HepG2 (cell line): Measurements from ENCODE around the gene WWP2. TPM values are rescaled to one million over a fixed set of nuclear protein-coding genes. Genes with fewer than 3 reads are reported as not detected.

Experiments used
- ASH2L ChIP-seq: fragments of 300-600, 200-600 bp; sonication (generic); IDR thresholded peaks from 2 replicates; pipeline ENCODE4 v1.7.0; 2017; ENCODE audit warnings: low read depth, mild to moderate bottlenecking, moderate library complexity, mixed read lengths, low read length; ENCODE audit not compliant: insufficient read length
- BRCA1 ChIP-seq: sonication (generic); formaldehyde crosslinking; IDR thresholded peaks from 2 replicates; pipeline ENCODE4 v1.4.0; 2020; ENCODE audit warnings: missing genetic modification reagents
- FOXO1 ChIP-seq: sonication (generic); formaldehyde crosslinking; IDR thresholded peaks from 2 replicates; pipeline ENCODE4 v1.4.0; 2020; ENCODE audit warnings: missing genetic modification reagents
- GABPB1 ChIP-seq: IDR thresholded peaks from 2 replicates; pipeline ENCODE4 v1.6.1; 2016; ENCODE audit warnings: mild to moderate bottlenecking, missing genetic modification reagents, moderate library complexity, missing compliant biosample characterization
- HMG20A ChIP-seq: IDR thresholded peaks from 2 replicates; pipeline ENCODE4 v1.6.1; 2016; ENCODE audit warnings: borderline replicate concordance
- HNF4A ChIP-seq: sonication (generic); formaldehyde crosslinking; IDR thresholded peaks from 2 replicates; pipeline ENCODE4 v1.4.0; 2020; ENCODE audit warnings: missing genetic modification reagents
- NFRKB ChIP-seq: fragments of 450-650 bp; IDR thresholded peaks from 2 replicates; pipeline ENCODE4 v1.6.1; 2017
- SAFB2 ChIP-seq: sonication (generic); formaldehyde crosslinking; IDR thresholded peaks from 2 replicates; pipeline ENCODE4 v1.5.1; 2020; ENCODE audit warnings: missing genetic modification reagents, low read depth, mild to moderate bottlenecking, borderline replicate concordance
- ZBTB42 ChIP-seq: sonication (generic); formaldehyde crosslinking; IDR thresholded peaks from 2 replicates; pipeline ENCODE4 v1.5.0; 2020; ENCODE audit warnings: mild to moderate bottlenecking, missing genetic modification reagents
- ZFAT ChIP-seq: sonication (generic); formaldehyde crosslinking; conservative IDR thresholded peaks from 2 replicates; pipeline ENCODE4 v1.8.1; 2023; ENCODE audit warnings: missing genetic modification reagents, inconsistent platforms
- ZNF3 ChIP-seq: IDR thresholded peaks from 2 replicates; pipeline ENCODE4 v1.7.0; 2017; ENCODE audit warnings: inconsistent platforms
- ZNF432 ChIP-seq: sonication (generic); formaldehyde crosslinking; IDR thresholded peaks from 2 replicates; pipeline ENCODE4 v1.5.0; 2020; ENCODE audit warnings: missing genetic modification reagents, mild to moderate bottlenecking, borderline replicate concordance
- ZNF562 ChIP-seq: sonication (generic); formaldehyde crosslinking; IDR thresholded peaks from 2 replicates; pipeline ENCODE4 v1.8.0; 2022; ENCODE audit warnings: missing genetic modification reagents, borderline replicate concordance
- ZSCAN9 ChIP-seq: IDR thresholded peaks from 2 replicates; pipeline ENCODE4 v1.6.1; 2016; ENCODE audit warnings: borderline replicate concordance
- polyA plus RNA-seq, 8 experiments: library from polyadenylated mRNA; depleted of rRNA in 3 of 8; stranded (reverse) in 7 of 8; unstranded in 1 of 8; fragments of >200 nt; fragmentation: Illumina TruSeq in 4 of 8; extraction: Trizol in 4 of 8; gene quantifications; 2 replicates each; pipeline versions ENCODE4 v1.2.1 to v1.2.3, GENCODE V29; 2011 to 2016; ENCODE audit warnings: low read depth in 4 of 8, missing spikeins in 1 of 8, mixed read lengths in 1 of 8; ENCODE audit not compliant: insufficient read depth in 1 of 8
- total RNA-seq, 5 experiments: library from RNA; depleted of rRNA; stranded (reverse); fragments of >200 nt; fragmentation: Illumina TruSeq; extraction: Trizol; gene quantifications; 2 replicates each; pipeline ENCODE4 v1.2.3, GENCODE V29; 2016; ENCODE audit warnings: low read depth in 1 of 5
- TF ChIP-seq, protein P1 (sequence below): sonication (generic); IDR thresholded peaks from 2 replicates; pipeline ENCODE4 v1.6.1; 2016; ENCODE audit warnings: low read depth, borderline replicate concordance
- TF ChIP-seq, protein P2 (sequence below): sonication (generic); formaldehyde crosslinking; IDR thresholded peaks from 2 replicates; pipeline ENCODE4 v1.4.0; 2020; ENCODE audit warnings: mild to moderate bottlenecking, missing genetic modification reagents, borderline replicate concordance
- TF ChIP-seq, protein P3 (sequence below): sonication (generic); formaldehyde crosslinking; conservative IDR thresholded peaks from 2 replicates; pipeline ENCODE4 v1.8.0; 2022; ENCODE audit warnings: low read depth, missing genetic modification reagents
- TF ChIP-seq, protein P4 (sequence below): sonication (generic); formaldehyde crosslinking; IDR thresholded peaks from 2 replicates; pipeline ENCODE4 v1.5.1; 2020; ENCODE audit warnings: missing genetic modification reagents, mild to moderate bottlenecking, borderline replicate concordance
- TF ChIP-seq, protein P5 (sequence below): sonication (generic); formaldehyde crosslinking; IDR thresholded peaks from 2 replicates; pipeline ENCODE4 v1.4.0; 2020; ENCODE audit warnings: missing genetic modification reagents

Gene WWP2
- total and polyA plus RNA-seq, 2 of the 13 experiments (the other 11 are each of a cell fraction or from before 2014, with no cell fraction given): 11.4 to 28.2 TPM

DNA sequence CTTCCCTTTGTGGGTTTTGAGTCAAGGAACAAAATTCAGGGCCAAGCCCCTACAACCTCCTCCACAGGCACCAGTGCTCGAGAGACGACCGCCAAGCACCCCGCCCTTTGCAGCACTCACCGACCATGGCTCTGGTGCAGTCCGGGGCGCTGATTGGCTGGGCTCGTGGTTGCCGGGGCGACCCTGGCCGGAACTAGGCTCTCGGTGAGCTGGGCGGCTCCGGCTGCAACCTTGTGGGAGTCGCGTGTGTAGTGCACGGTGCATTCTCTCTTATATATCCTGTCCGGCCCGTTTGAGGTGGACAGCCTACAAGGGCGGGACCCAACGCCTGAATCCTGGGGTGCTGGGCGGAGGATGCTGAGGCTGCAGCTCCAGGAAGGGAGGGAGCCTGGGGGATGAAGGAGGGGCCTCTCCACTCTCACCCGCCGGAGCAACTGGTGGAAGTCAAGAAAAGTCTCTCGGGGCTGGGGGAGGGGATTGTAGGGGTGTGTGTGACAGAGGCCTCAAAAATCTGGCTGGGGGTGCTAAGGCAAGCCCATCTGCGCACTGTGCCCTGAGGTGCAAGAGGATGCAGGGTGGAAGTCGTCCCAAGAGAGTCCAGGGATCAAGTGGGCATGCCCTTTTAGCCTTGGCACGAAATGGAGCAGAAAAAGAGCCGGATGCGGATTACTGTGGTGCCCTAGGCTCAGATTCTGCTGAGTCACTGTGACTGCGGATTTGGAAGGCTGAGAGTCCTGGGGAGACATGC, 35.6 kb upstream of the WWP2 start, which contains the start of gene NQO1 (continued):
- TF ChIP-seq, protein P1, sequence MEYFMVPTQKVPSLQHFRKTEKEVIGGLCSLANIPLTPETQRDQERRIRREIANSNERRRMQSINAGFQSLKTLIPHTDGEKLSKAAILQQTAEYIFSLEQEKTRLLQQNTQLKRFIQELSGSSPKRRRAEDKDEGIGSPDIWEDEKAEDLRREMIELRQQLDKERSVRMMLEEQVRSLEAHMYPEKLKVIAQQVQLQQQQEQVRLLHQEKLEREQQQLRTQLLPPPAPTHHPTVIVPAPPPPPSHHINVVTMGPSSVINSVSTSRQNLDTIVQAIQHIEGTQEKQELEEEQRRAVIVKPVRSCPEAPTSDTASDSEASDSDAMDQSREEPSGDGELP: no peak
- TF ChIP-seq, protein P2, sequence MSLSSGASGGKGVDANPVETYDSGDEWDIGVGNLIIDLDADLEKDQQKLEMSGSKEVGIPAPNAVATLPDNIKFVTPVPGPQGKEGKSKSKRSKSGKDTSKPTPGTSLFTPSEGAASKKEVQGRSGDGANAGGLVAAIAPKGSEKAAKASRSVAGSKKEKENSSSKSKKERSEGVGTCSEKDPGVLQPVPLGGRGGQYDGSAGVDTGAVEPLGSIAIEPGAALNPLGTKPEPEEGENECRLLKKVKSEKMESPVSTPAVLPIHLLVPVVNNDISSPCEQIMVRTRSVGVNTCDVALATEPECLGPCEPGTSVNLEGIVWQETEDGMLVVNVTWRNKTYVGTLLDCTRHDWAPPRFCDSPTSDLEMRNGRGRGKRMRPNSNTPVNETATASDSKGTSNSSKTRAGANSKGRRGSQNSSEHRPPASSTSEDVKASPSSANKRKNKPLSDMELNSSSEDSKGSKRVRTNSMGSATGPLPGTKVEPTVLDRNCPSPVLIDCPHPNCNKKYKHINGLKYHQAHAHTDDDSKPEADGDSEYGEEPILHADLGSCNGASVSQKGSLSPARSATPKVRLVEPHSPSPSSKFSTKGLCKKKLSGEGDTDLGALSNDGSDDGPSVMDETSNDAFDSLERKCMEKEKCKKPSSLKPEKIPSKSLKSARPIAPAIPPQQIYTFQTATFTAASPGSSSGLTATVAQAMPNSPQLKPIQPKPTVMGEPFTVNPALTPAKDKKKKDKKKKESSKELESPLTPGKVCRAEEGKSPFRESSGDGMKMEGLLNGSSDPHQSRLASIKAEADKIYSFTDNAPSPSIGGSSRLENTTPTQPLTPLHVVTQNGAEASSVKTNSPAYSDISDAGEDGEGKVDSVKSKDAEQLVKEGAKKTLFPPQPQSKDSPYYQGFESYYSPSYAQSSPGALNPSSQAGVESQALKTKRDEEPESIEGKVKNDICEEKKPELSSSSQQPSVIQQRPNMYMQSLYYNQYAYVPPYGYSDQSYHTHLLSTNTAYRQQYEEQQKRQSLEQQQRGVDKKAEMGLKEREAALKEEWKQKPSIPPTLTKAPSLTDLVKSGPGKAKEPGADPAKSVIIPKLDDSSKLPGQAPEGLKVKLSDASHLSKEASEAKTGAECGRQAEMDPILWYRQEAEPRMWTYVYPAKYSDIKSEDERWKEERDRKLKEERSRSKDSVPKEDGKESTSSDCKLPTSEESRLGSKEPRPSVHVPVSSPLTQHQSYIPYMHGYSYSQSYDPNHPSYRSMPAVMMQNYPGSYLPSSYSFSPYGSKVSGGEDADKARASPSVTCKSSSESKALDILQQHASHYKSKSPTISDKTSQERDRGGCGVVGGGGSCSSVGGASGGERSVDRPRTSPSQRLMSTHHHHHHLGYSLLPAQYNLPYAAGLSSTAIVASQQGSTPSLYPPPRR: no peak
- TF ChIP-seq HMG20A: no peak
- TF ChIP-seq FOXO1 (CRISPR knock-in tag): peak; percentile 7; the same call in 1 of the 2 replicates
- no peak for TF ChIP-seq ZNF3
- TF ChIP-seq ZSCAN9 (CRISPR knock-in tag): peak; percentile 74
- no peak for TF ChIP-seq ZNF562 (CRISPR knock-in tag)
- no peak for TF ChIP-seq SAFB2 (CRISPR knock-in tag)
- no peak; the same call in 1 of the 2 replicates for TF ChIP-seq ZBTB42
- TF ChIP-seq ZFAT (CRISPR knock-in tag): no peak
- no peak for TF ChIP-seq NFRKB
- no peak for TF ChIP-seq ZNF432 (CRISPR knock-in tag)
- peak; percentile 86 for TF ChIP-seq GABPB1 (CRISPR knock-in tag)
- TF ChIP-seq ASH2L: no peak
- TF ChIP-seq, protein P3, sequence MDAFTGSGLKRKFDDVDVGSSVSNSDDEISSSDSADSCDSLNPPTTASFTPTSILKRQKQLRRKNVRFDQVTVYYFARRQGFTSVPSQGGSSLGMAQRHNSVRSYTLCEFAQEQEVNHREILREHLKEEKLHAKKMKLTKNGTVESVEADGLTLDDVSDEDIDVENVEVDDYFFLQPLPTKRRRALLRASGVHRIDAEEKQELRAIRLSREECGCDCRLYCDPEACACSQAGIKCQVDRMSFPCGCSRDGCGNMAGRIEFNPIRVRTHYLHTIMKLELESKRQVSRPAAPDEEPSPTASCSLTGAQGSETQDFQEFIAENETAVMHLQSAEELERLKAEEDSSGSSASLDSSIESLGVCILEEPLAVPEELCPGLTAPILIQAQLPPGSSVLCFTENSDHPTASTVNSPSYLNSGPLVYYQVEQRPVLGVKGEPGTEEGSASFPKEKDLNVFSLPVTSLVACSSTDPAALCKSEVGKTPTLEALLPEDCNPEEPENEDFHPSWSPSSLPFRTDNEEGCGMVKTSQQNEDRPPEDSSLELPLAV: no peak
- TF ChIP-seq, protein P4, sequence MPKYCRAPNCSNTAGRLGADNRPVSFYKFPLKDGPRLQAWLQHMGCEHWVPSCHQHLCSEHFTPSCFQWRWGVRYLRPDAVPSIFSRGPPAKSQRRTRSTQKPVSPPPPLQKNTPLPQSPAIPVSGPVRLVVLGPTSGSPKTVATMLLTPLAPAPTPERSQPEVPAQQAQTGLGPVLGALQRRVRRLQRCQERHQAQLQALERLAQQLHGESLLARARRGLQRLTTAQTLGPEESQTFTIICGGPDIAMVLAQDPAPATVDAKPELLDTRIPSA (CRISPR knock-in tag): no peak
- TF ChIP-seq, protein P5, sequence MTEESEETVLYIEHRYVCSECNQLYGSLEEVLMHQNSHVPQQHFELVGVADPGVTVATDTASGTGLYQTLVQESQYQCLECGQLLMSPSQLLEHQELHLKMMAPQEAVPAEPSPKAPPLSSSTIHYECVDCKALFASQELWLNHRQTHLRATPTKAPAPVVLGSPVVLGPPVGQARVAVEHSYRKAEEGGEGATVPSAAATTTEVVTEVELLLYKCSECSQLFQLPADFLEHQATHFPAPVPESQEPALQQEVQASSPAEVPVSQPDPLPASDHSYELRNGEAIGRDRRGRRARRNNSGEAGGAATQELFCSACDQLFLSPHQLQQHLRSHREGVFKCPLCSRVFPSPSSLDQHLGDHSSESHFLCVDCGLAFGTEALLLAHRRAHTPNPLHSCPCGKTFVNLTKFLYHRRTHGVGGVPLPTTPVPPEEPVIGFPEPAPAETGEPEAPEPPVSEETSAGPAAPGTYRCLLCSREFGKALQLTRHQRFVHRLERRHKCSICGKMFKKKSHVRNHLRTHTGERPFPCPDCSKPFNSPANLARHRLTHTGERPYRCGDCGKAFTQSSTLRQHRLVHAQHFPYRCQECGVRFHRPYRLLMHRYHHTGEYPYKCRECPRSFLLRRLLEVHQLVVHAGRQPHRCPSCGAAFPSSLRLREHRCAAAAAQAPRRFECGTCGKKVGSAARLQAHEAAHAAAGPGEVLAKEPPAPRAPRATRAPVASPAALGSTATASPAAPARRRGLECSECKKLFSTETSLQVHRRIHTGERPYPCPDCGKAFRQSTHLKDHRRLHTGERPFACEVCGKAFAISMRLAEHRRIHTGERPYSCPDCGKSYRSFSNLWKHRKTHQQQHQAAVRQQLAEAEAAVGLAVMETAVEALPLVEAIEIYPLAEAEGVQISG: peak; percentile 48; the same call in 1 of the 2 replicates
- no peak for TF ChIP-seq BRCA1 (CRISPR knock-in tag)
- peak; percentile 48 for TF ChIP-seq HNF4A (CRISPR knock-in tag)
